ENCODE measurements around the gene EIF4H.

DNA sequence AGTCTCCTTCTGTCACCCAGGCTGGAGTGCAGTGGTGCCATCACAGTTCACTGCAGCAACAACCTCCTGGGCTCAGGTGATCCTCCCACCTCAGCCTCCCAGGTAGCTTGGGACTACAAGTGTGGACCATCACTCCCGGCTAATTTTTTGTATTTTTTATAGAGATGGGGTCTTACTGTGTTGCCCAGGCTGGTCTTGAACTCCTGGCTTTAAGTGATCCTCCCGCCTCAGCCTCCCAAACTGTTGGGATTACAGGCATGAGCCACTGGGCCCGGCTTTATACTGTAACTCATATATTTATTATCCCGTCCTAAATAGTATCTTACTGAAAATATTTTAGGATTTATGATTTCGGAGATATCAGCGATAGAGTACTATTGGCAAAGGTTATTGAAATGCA lies 10.9 kb downstream of the EIF4H start:
- no peak for TF ChIP-seq POLR2A (IDR thresholded peaks at IDR 0.05; ENCODE audit: low read depth, low read length)
- no peak for TF ChIP-seq POLR2AphosphoS5 (IDR thresholded peaks at IDR 0.05; ENCODE audit: low read depth, low read length)

Data from GM12892 (cell line).